WTC11 (cell line): Measurements from ENCODE around the gene STRA6. TPM values are rescaled to one million over a fixed set of nuclear protein-coding genes. Genes with fewer than 3 reads are reported as not detected.

ENCODE experiments used
- ATAC-seq: fragments of 200-7000 bp; cut with Tn5 transposase; 2 replicates; pipeline ENCODE4 v1.10.0; 2021; ENCODE audit warnings: mild to moderate bottlenecking, moderate library complexity
- CTCF ChIA-PET: fragments of 300-600 bp; sonication (Branson Sonifier 250); formaldehyde crosslinking; loops from one replicate; lab custom pipeline; 2021; ENCODE audit warnings: antibody characterized with exemption; lab: Charles Lee
- POLR2A ChIA-PET: fragments of 350-600 bp; sonication (Branson Sonifier 250); formaldehyde crosslinking; loops from one replicate; lab custom pipeline; 2021; ENCODE audit warnings: antibody characterized with exemption; lab: Charles Lee
- DNase-seq: peaks from one replicate; pipeline ENCODE4 v3.0.0; 2021; ENCODE audit warnings: low spot score
- H3K27ac Mint-ChIP-seq: 2 replicates; pipeline ENCODE4 v1.8.0; 2021; ENCODE audit warnings: mixed read lengths
- H3K27me3 Mint-ChIP-seq: 2 replicates; pipeline ENCODE4 v1.8.0; 2021; ENCODE audit warnings: low read depth, mild to moderate bottlenecking, moderate library complexity, mixed read lengths
- H3K36me3 Mint-ChIP-seq: 2 replicates; pipeline ENCODE4 v1.8.0; 2021; ENCODE audit warnings: mixed read lengths
- H3K4me1 Mint-ChIP-seq: 2 replicates; pipeline ENCODE4 v1.8.0; 2022; ENCODE audit warnings: mixed read lengths
- H3K4me3 Mint-ChIP-seq: 2 replicates; pipeline ENCODE4 v1.8.0; 2021; ENCODE audit warnings: mild to moderate bottlenecking, moderate library complexity, mixed read lengths
- H3K9me3 Mint-ChIP-seq: 2 replicates; pipeline ENCODE4 v1.8.0; 2021; ENCODE audit warnings: mixed read lengths
- AFF4 ChIP-seq: sonication (generic); formaldehyde crosslinking; IDR thresholded peaks from 2 replicates; pipeline ENCODE4 v1.8.1; 2023; ENCODE audit warnings: mild to moderate bottlenecking, missing genetic modification reagents, borderline replicate concordance
- GRHL2 ChIP-seq: fragments of 250-450 bp; sonication (Bioruptor Pico); IDR thresholded peaks from 2 replicates; pipeline ENCODE4 v1.8.0; 2022; ENCODE audit warnings: mild to moderate bottlenecking, moderate library complexity; ENCODE audit not compliant: insufficient replicate concordance, severe bottlenecking
- NFATC4 ChIP-seq: fragments of 250-450 bp; sonication (Bioruptor Pico); IDR thresholded peaks from 2 replicates; pipeline ENCODE4 v1.9.0; 2021; ENCODE audit warnings: mild to moderate bottlenecking
- NFYB ChIP-seq: sonication (generic); formaldehyde crosslinking; conservative IDR thresholded peaks from 2 replicates; pipeline ENCODE4 v1.8.0; 2022; ENCODE audit warnings: low read depth, missing genetic modification reagents
- SMAD4 ChIP-seq: sonication (generic); formaldehyde crosslinking; IDR thresholded peaks from 2 replicates; pipeline ENCODE4 v1.8.0; 2022; ENCODE audit warnings: mild to moderate bottlenecking, missing genetic modification reagents
- ZBTB21 ChIP-seq: sonication (generic); formaldehyde crosslinking; IDR thresholded peaks from 2 replicates; pipeline ENCODE4 v1.8.1; 2023; ENCODE audit warnings: mild to moderate bottlenecking, missing genetic modification reagents, borderline replicate concordance
- ZNF425 ChIP-seq: fragments of 250-450 bp; sonication (Bioruptor Pico); conservative IDR thresholded peaks from 2 replicates; pipeline ENCODE4 v1.9.0; 2021; ENCODE audit warnings: mild to moderate bottlenecking
- ZNF512 ChIP-seq: sonication (generic); formaldehyde crosslinking; IDR thresholded peaks from 2 replicates; pipeline ENCODE4 v1.8.1; 2022; ENCODE audit warnings: missing genetic modification reagents, borderline replicate concordance
- total RNA-seq: library from RNA; stranded (reverse); gene quantifications from 3 replicates; pipeline ENCODE4 v1.2.3, GENCODE V29; 2021
- TF ChIP-seq, protein P1 (sequence below): sonication (generic); formaldehyde crosslinking; IDR thresholded peaks from 2 replicates; pipeline ENCODE4 v1.8.0; 2022; ENCODE audit warnings: mild to moderate bottlenecking, missing genetic modification reagents
- TF ChIP-seq, protein P2 (sequence below): sonication (generic); formaldehyde crosslinking; IDR thresholded peaks from 2 replicates; pipeline ENCODE4 v1.8.1; 2023; ENCODE audit warnings: mild to moderate bottlenecking, missing genetic modification reagents
- TF ChIP-seq, protein P3 (sequence below): fragments of 250-450 bp; sonication (Bioruptor Pico); IDR thresholded peaks from 2 replicates; pipeline ENCODE4 v1.9.0; 2021; ENCODE audit warnings: moderate library complexity, mild to moderate bottlenecking, inconsistent platforms, borderline replicate concordance
- TF ChIP-seq, protein P4 (sequence below): sonication (generic); formaldehyde crosslinking; IDR thresholded peaks from 2 replicates; pipeline ENCODE4 v1.8.0; 2023; ENCODE audit warnings: mild to moderate bottlenecking, missing genetic modification reagents
- TF ChIP-seq, protein P5 (sequence below): sonication (generic); formaldehyde crosslinking; IDR thresholded peaks from 2 replicates; pipeline ENCODE4 v1.8.1; 2023; ENCODE audit warnings: mild to moderate bottlenecking, missing genetic modification reagents, moderate library complexity

STRA6 gene
- total RNA-seq, 1 experiment from 2014 or later = 23.2 TPM

DNA sequence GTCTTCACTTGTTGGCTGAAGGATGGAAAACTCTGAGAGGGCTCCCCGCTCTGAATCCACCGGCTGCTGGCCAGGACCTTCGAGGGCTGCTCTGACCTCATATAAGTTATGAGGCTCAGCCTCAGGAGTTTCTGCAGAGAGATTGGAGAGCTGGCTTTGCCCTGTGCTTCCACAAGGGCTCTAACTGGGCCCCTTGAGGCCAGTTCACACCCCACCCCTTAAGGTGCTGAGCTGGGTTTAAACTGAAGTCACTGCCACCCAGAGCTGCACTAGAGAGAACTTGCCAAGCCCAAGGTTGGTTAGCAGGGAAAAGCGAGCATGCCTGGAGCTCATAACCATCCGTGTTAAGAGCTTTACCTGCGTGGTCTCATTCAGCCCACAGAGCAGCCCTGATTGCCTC is 30.8 kb upstream of the STRA6 start (continued):
- TF ChIP-seq, protein P1, sequence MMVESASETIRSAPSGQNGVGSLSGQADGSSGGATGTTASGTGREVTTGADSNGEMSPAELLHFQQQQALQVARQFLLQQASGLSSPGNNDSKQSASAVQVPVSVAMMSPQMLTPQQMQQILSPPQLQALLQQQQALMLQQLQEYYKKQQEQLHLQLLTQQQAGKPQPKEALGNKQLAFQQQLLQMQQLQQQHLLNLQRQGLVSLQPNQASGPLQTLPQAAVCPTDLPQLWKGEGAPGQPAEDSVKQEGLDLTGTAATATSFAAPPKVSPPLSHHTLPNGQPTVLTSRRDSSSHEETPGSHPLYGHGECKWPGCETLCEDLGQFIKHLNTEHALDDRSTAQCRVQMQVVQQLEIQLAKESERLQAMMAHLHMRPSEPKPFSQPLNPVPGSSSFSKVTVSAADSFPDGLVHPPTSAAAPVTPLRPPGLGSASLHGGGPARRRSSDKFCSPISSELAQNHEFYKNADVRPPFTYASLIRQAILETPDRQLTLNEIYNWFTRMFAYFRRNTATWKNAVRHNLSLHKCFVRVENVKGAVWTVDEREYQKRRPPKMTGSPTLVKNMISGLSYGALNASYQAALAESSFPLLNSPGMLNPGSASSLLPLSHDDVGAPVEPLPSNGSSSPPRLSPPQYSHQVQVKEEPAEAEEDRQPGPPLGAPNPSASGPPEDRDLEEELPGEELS (CRISPR knock-in tag) = no peak
- TF ChIP-seq AFF4 (CRISPR knock-in tag) (no peak), GRHL2 (CRISPR knock-in tag) (no peak), NFYB (CRISPR knock-in tag) (no peak), ZNF512 (CRISPR knock-in tag) (no peak)
- TF ChIP-seq, protein P2, sequence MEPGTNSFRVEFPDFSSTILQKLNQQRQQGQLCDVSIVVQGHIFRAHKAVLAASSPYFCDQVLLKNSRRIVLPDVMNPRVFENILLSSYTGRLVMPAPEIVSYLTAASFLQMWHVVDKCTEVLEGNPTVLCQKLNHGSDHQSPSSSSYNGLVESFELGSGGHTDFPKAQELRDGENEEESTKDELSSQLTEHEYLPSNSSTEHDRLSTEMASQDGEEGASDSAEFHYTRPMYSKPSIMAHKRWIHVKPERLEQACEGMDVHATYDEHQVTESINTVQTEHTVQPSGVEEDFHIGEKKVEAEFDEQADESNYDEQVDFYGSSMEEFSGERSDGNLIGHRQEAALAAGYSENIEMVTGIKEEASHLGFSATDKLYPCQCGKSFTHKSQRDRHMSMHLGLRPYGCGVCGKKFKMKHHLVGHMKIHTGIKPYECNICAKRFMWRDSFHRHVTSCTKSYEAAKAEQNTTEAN (CRISPR knock-in tag) = no peak

GRCh38 chr15:74231475-74231874 is 28.9 kb upstream of the STRA6 start:
- Mint-ChIP-seq H3K36me3 (no peaks in the 10 kb centered on the region), H3K4me1 (peaks cover 25% of the 10 kb centered on the region), H3K9me3 (no peaks in the 10 kb centered on the region), H3K4me3 (no peak overlapping the region), H3K27me3 (peaks cover 54% of the 10 kb centered on the region), H3K27ac (no peak overlapping the region)
- TF ChIP-seq NFATC4 (CRISPR knock-in tag) (no peak), ZBTB21 (CRISPR knock-in tag) (no peak), ZNF425 (CRISPR knock-in tag) (no peak), SMAD4 (CRISPR knock-in tag) (no peak), NFYB (CRISPR knock-in tag) (no peak)
- TF ChIP-seq, protein P3, sequence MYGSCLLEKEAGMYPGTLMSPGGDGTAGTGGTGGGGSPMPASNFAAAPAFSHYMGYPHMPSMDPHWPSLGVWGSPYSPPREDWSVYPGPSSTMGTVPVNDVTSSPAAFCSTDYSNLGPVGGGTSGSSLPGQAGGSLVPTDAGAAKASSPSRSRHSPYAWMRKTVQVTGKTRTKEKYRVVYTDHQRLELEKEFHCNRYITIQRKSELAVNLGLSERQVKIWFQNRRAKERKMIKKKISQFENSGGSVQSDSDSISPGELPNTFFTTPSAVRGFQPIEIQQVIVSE (CRISPR knock-in tag) = no peak
- TF ChIP-seq, protein P4, sequence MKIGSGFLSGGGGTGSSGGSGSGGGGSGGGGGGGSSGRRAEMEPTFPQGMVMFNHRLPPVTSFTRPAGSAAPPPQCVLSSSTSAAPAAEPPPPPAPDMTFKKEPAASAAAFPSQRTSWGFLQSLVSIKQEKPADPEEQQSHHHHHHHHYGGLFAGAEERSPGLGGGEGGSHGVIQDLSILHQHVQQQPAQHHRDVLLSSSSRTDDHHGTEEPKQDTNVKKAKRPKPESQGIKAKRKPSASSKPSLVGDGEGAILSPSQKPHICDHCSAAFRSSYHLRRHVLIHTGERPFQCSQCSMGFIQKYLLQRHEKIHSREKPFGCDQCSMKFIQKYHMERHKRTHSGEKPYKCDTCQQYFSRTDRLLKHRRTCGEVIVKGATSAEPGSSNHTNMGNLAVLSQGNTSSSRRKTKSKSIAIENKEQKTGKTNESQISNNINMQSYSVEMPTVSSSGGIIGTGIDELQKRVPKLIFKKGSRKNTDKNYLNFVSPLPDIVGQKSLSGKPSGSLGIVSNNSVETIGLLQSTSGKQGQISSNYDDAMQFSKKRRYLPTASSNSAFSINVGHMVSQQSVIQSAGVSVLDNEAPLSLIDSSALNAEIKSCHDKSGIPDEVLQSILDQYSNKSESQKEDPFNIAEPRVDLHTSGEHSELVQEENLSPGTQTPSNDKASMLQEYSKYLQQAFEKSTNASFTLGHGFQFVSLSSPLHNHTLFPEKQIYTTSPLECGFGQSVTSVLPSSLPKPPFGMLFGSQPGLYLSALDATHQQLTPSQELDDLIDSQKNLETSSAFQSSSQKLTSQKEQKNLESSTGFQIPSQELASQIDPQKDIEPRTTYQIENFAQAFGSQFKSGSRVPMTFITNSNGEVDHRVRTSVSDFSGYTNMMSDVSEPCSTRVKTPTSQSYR (CRISPR knock-in tag) = no peak
- TF ChIP-seq, protein P5, sequence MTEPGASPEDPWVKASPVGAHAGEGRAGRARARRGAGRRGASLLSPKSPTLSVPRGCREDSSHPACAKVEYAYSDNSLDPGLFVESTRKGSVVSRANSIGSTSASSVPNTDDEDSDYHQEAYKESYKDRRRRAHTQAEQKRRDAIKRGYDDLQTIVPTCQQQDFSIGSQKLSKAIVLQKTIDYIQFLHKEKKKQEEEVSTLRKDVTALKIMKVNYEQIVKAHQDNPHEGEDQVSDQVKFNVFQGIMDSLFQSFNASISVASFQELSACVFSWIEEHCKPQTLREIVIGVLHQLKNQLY (CRISPR knock-in tag) = no peak
- DNase-seq (no peak), ATAC-seq (no peak)
- CTCF ChIA-PET = interaction anchor here (0.8 to 2.0 kb wide), 4 partner anchors 8 to 183 kb away, joined by 3 to 9 read pairs (median 4); no protein-coding TSS in a partner anchor
- POLR2A ChIA-PET = no interaction called here
